IPS-18c (cell line): ENCODE measurements around the gene IRF2BP1.
"Not testable (repeated sequence)": the region's sequence is repeated elsewhere in the genome, so short reads cannot be mapped to it uniquely, and the experiment has no call there.

ENCODE experiments used
- H3K4me3 ChIP-seq: 2 replicates; pipeline ENCODE4 v1.7.0; 2013; ENCODE audit warnings: low read depth, mild to moderate bottlenecking, low read length, moderate library complexity; ENCODE audit not compliant: insufficient read depth
- H3K9me3 ChIP-seq: one replicate; pipeline ENCODE4 v1.6.1; 2013; ENCODE audit warnings: mild to moderate bottlenecking, low read length, moderate library complexity; ENCODE audit not compliant: control insufficient read depth, insufficient read depth

Gene IRF2BP1

GRCh38 chr19:45908956-45909355 lies 23.0 kb upstream of the IRF2BP1 start:
- Histone ChIP-seq H3K9me3 (no peaks in the 10 kb centered on the region), H3K4me3 (no peak overlapping the region; the same call in 1 of the 2 replicates)

GRCh38 chr19:45906221-45906620 lies 20.3 kb upstream of the IRF2BP1 start:
- H3K9me3 ChIP-seq = no peaks in the 10 kb centered on the region

GRCh38 chr19:45905011-45905410 lies 19.1 kb upstream of the IRF2BP1 start:
- Histone ChIP-seq H3K9me3 (no peaks in the 10 kb centered on the region), H3K4me3 (no peak overlapping the region)

More at GRCh38 chr19:45906221-45906620, 20.3 kb upstream of the IRF2BP1 start:
- H3K4me3 ChIP-seq = no peak overlapping the region

- H3K9me3 ChIP-seq = peaks cover 2% of the 10 kb centered on the region
- peak overlapping the region; percentile 65 for H3K4me3 ChIP-seq
These were observed 17.0 kb upstream of the IRF2BP1 start for GRCh38 chr19:45902651-45903625.

- Histone ChIP-seq H3K9me3 (peaks cover 2% of the 10 kb centered on the region), H3K4me3 (peak within 1 kb of the TSS; percentile 76)
These were observed 16.1 kb upstream of the IRF2BP1 start, which contains the start of gene MYPOP for GRCh38 chr19:45901912-45902650. MYPOP (minus strand) TSS chr19:45902613; CDS start chr19:45901773, 840 bp downstream.

GRCh38 chr19:45901432-45901911 lies 15.5 kb upstream of the IRF2BP1 start:
- Histone ChIP-seq H3K4me3 (peak overlapping the region; percentile 65), H3K9me3 (peaks cover 2% of the 10 kb centered on the region)

GRCh38 chr19:45900738-45901431 lies 14.9 kb upstream of the IRF2BP1 start:
- peak overlapping the region; percentile 65 for H3K4me3 ChIP-seq
- H3K9me3 ChIP-seq = peaks cover 2% of the 10 kb centered on the region

- Histone ChIP-seq H3K4me3 (0 out of 2 replicates have a peak overlapping the region, but pooled peaks have one; percentile 20), H3K9me3 (peaks cover 2% of the 10 kb centered on the region)
These were observed 14.1 kb upstream of the IRF2BP1 start for GRCh38 chr19:45899919-45900589.

GRCh38 chr19:45899253-45899652 lies 13.3 kb upstream of the IRF2BP1 start:
- Histone ChIP-seq H3K4me3 (no peak overlapping the region), H3K9me3 (peaks cover 2% of the 10 kb centered on the region)

- no peak overlapping the region for H3K4me3 ChIP-seq
- H3K9me3 ChIP-seq = peaks cover 2% of the 10 kb centered on the region
These were observed 11.4 kb upstream of the IRF2BP1 start for GRCh38 chr19:45897261-45897812.

- not testable (repeated sequence) for H3K4me3 ChIP-seq, H3K9me3 ChIP-seq
These were observed 10.2 kb upstream of the IRF2BP1 start for GRCh38 chr19:45895983-45896599.

GRCh38 chr19:45895519-45895972 lies 9.6 kb upstream of the IRF2BP1 start:
- H3K4me3 ChIP-seq = no peak overlapping the region
- H3K9me3 ChIP-seq = peaks cover 4% of the 10 kb centered on the region

- Histone ChIP-seq H3K4me3 (no peak overlapping the region), H3K9me3 (peaks cover 2% of the 10 kb centered on the region)
These were observed 4.9 kb upstream of the IRF2BP1 start for GRCh38 chr19:45890877-45891276.

GRCh38 chr19:45889210-45889885 lies 3.4 kb upstream of the IRF2BP1 start:
- Histone ChIP-seq H3K4me3 (no peak overlapping the region), H3K9me3 (peaks cover 2% of the 10 kb centered on the region)

- peaks cover 2% of the 10 kb centered on the region for H3K9me3 ChIP-seq
- H3K4me3 ChIP-seq = peak overlapping the region; percentile 91
These were observed 1.3 kb upstream of the IRF2BP1 start for GRCh38 chr19:45887200-45887710.
